Stomach (tissue), 4 donors: ENCODE results near the gene LRRC71.
"Not testable (repeated sequence)": the region's sequence is repeated elsewhere in the genome, so short reads cannot be mapped to it uniquely, and the experiment has no call there.

Experiments used
- POLR2A ChIP-seq, 4 donors: fragments of 450-650 bp; IDR thresholded peaks; one replicate each; pipeline ENCODE4 v1.6.1; 2016; ENCODE audit warnings: antibody characterized with exemption in 4 of 4, control low read depth in 2 of 4, mild to moderate bottlenecking in 1 of 4, moderate library complexity in 1 of 4
- POLR2AphosphoS5 ChIP-seq, 3 donors: sonication (generic); formaldehyde crosslinking; IDR thresholded peaks; one replicate each; pipeline ENCODE4 v1.6.1; 2016; ENCODE audit warnings: antibody characterized with exemption in 3 of 3
- TF ChIP-seq, protein P1 (sequence below), 7 experiments: fragments of 450-650 bp in 4 of 7; fragments of 200-600 bp in 3 of 7; sonication (generic) in 3 of 7; IDR thresholded peaks; one replicate each; pipeline ENCODE4 v1.5.1; 2016 to 2019; ENCODE audit warnings: antibody characterized with exemption in 7 of 7, control low read depth in 2 of 7, mild to moderate bottlenecking in 1 of 7

DNA sequence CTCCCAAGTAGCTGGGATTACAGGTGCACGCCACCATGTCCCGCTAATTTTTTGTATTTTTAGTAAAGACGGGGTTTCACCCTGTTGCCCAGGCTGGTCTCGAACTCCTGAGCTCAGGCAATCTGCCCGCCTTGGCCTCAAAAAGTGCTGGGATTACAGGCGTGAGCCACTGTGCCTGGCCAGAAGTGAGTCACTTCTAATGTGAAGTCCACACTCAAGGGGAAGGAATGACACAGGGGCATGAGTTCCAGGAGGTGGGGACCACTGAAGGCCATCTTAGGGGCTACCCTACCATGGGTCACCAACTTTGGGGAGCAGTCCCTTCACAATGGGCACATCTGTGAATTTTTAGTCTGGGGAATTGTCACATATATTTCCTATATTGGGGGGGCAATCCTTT lies 6.3 kb downstream of the LRRC71 start:
- TF ChIP-seq, protein P1, sequence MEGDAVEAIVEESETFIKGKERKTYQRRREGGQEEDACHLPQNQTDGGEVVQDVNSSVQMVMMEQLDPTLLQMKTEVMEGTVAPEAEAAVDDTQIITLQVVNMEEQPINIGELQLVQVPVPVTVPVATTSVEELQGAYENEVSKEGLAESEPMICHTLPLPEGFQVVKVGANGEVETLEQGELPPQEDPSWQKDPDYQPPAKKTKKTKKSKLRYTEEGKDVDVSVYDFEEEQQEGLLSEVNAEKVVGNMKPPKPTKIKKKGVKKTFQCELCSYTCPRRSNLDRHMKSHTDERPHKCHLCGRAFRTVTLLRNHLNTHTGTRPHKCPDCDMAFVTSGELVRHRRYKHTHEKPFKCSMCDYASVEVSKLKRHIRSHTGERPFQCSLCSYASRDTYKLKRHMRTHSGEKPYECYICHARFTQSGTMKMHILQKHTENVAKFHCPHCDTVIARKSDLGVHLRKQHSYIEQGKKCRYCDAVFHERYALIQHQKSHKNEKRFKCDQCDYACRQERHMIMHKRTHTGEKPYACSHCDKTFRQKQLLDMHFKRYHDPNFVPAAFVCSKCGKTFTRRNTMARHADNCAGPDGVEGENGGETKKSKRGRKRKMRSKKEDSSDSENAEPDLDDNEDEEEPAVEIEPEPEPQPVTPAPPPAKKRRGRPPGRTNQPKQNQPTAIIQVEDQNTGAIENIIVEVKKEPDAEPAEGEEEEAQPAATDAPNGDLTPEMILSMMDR (IDR thresholded peaks at IDR 0.05): not testable (repeated sequence)
- not testable (repeated sequence) for TF ChIP-seq POLR2A, POLR2AphosphoS5 (IDR thresholded peaks at IDR 0.05)
